ENCODE measurements around the gene ZNF334. TPM values are rescaled to one million over a fixed set of nuclear protein-coding genes. Genes with fewer than 3 reads are reported as not detected.

The ZNF334 gene
- total RNA-seq, 1 experiment from 2014 or later: 18.7 TPM

DNA sequence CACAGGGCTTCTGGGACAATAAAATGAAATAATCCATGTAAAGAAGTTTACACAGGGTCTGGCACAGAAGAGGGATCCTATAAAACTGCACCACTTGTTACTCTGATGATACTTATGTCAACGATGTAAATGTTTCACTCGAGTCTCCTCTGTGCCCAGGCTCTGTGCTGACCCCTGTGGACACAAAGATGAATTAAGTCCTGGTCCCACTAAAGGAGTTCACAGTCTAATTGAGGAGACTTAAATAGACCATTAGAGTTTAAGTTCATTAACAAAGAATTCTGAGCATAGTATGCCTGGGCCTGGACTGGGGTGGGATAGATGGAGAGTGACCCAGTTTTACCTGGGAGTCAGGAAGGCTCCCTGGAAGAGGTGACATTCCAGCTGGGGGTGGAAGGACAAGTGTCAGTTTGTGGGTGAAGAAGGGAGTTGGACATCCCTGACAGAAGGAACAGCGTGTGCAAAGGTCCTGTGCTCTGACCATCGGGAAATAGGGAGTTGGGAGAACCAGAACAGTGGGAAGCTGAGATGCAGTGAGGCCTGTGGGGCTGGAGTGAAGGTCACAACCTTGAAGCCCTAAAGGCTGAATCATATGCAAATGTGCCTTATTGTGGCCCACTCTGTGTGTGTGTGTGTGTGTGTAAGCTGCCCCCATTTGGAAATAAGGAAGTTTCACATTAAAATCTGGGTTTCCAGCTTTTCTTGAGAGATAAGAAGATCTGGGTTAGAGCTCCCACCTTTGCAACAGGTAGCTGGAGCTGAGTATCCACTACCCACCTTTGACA is 36.0 kb upstream of the ZNF334 start (continued):
- TF ChIP-seq, protein P1, sequence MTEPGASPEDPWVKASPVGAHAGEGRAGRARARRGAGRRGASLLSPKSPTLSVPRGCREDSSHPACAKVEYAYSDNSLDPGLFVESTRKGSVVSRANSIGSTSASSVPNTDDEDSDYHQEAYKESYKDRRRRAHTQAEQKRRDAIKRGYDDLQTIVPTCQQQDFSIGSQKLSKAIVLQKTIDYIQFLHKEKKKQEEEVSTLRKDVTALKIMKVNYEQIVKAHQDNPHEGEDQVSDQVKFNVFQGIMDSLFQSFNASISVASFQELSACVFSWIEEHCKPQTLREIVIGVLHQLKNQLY (CRISPR knock-in tag; IDR thresholded peaks at IDR 0.05): no peak
- TF ChIP-seq, protein P2, sequence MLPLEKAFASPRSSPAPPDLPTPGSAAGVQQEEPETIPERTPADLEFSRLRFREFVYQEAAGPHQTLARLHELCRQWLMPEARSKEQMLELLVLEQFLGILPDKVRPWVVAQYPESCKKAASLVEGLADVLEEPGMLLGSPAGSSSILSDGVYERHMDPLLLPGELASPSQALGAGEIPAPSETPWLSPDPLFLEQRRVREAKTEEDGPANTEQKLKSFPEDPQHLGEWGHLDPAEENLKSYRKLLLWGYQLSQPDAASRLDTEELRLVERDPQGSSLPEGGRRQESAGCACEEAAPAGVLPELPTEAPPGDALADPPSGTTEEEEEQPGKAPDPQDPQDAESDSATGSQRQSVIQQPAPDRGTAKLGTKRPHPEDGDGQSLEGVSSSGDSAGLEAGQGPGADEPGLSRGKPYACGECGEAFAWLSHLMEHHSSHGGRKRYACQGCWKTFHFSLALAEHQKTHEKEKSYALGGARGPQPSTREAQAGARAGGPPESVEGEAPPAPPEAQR (CRISPR knock-in tag; IDR thresholded peaks at IDR 0.05): no peak
- TF ChIP-seq OVOL2 (CRISPR knock-in tag; IDR thresholded peaks at IDR 0.05; ENCODE audit: borderline replicate concordance): no peak
- no peak for TF ChIP-seq ZNF671 (CRISPR knock-in tag; IDR thresholded peaks at IDR 0.05)
- TF ChIP-seq ZNF263 (CRISPR knock-in tag; IDR thresholded peaks at IDR 0.05; ENCODE audit: low read depth): no peak
- TF ChIP-seq, protein P3, sequence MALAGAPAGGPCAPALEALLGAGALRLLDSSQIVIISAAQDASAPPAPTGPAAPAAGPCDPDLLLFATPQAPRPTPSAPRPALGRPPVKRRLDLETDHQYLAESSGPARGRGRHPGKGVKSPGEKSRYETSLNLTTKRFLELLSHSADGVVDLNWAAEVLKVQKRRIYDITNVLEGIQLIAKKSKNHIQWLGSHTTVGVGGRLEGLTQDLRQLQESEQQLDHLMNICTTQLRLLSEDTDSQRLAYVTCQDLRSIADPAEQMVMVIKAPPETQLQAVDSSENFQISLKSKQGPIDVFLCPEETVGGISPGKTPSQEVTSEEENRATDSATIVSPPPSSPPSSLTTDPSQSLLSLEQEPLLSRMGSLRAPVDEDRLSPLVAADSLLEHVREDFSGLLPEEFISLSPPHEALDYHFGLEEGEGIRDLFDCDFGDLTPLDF (CRISPR knock-in tag; IDR thresholded peaks at IDR 0.05): no peak

DNA sequence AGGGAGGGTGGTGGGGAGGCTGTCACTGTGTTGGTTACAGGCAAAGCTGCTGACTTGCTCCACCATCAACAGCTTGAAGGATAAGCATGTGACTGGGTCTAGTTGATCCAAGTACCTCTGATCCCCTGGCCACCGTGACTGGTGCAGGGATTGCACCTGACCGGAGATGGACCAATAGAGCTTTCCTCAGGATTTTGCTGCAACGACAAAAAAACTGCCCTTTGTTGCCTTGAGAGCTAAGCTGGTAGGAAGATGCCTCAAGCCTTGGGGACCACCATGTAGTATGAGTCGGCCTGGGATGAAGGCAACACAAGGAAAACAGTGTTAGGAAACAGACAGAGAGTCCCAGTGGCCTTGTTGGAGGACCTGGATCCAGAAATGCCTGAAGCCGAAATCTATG is 35.3 kb upstream of the ZNF334 start:
- ATAC-seq (no peak), DNase-seq (ENCODE audit: low spot score) (no peak)
- Mint-ChIP-seq H3K4me3 (no peak overlapping the region), H3K27ac (no peak overlapping the region), H3K4me1 (peaks cover 31% of the 10 kb centered on the region), H3K9me3 (no peaks in the 10 kb centered on the region), H3K36me3 (no peaks in the 10 kb centered on the region), H3K27me3 (ENCODE audit: low read depth) (no peaks in the 10 kb centered on the region)
- no peak for TF ChIP-seq ZNF263 (CRISPR knock-in tag; IDR thresholded peaks at IDR 0.05; ENCODE audit: low read depth)
- no peak for TF ChIP-seq NFYB (CRISPR knock-in tag; conservative IDR thresholded peaks at IDR 0.05; ENCODE audit: low read depth)
- TF ChIP-seq, protein P4, sequence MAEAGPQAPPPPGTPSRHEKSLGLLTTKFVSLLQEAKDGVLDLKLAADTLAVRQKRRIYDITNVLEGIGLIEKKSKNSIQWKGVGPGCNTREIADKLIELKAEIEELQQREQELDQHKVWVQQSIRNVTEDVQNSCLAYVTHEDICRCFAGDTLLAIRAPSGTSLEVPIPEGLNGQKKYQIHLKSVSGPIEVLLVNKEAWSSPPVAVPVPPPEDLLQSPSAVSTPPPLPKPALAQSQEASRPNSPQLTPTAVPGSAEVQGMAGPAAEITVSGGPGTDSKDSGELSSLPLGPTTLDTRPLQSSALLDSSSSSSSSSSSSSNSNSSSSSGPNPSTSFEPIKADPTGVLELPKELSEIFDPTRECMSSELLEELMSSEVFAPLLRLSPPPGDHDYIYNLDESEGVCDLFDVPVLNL (CRISPR knock-in tag; IDR thresholded peaks at IDR 0.05; ENCODE audit: borderline replicate concordance, low read depth): no peak
- no peak for TF ChIP-seq NFE2L1 (CRISPR knock-in tag; IDR thresholded peaks at IDR 0.05)
- TF ChIP-seq NR2C2 (CRISPR knock-in tag; IDR thresholded peaks at IDR 0.05): no peak
- no peak for TF ChIP-seq ZNF416 (CRISPR knock-in tag; IDR thresholded peaks at IDR 0.05)
- TF ChIP-seq ZNF138 (CRISPR knock-in tag; conservative IDR thresholded peaks at IDR 0.05): no peak
- TF ChIP-seq, protein P5, sequence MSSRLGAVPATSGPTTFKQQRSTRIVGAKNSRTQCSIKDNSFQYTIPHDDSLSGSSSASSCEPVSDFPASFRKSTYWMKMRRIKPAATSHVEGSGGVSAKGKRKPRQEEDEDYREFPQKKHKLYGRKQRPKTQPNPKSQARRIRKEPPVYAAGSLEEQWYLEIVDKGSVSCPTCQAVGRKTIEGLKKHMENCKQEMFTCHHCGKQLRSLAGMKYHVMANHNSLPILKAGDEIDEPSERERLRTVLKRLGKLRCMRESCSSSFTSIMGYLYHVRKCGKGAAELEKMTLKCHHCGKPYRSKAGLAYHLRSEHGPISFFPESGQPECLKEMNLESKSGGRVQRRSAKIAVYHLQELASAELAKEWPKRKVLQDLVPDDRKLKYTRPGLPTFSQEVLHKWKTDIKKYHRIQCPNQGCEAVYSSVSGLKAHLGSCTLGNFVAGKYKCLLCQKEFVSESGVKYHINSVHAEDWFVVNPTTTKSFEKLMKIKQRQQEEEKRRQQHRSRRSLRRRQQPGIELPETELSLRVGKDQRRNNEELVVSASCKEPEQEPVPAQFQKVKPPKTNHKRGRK (CRISPR knock-in tag; IDR thresholded peaks at IDR 0.05; ENCODE audit: borderline replicate concordance): no peak
- TF ChIP-seq, protein P6, sequence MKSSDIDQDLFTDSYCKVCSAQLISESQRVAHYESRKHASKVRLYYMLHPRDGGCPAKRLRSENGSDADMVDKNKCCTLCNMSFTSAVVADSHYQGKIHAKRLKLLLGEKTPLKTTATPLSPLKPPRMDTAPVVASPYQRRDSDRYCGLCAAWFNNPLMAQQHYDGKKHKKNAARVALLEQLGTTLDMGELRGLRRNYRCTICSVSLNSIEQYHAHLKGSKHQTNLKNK (CRISPR knock-in tag; IDR thresholded peaks at IDR 0.05): no peak
- TF ChIP-seq, protein P7, sequence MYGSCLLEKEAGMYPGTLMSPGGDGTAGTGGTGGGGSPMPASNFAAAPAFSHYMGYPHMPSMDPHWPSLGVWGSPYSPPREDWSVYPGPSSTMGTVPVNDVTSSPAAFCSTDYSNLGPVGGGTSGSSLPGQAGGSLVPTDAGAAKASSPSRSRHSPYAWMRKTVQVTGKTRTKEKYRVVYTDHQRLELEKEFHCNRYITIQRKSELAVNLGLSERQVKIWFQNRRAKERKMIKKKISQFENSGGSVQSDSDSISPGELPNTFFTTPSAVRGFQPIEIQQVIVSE (CRISPR knock-in tag; IDR thresholded peaks at IDR 0.05; ENCODE audit: borderline replicate concordance): no peak
- TF ChIP-seq, protein P8, sequence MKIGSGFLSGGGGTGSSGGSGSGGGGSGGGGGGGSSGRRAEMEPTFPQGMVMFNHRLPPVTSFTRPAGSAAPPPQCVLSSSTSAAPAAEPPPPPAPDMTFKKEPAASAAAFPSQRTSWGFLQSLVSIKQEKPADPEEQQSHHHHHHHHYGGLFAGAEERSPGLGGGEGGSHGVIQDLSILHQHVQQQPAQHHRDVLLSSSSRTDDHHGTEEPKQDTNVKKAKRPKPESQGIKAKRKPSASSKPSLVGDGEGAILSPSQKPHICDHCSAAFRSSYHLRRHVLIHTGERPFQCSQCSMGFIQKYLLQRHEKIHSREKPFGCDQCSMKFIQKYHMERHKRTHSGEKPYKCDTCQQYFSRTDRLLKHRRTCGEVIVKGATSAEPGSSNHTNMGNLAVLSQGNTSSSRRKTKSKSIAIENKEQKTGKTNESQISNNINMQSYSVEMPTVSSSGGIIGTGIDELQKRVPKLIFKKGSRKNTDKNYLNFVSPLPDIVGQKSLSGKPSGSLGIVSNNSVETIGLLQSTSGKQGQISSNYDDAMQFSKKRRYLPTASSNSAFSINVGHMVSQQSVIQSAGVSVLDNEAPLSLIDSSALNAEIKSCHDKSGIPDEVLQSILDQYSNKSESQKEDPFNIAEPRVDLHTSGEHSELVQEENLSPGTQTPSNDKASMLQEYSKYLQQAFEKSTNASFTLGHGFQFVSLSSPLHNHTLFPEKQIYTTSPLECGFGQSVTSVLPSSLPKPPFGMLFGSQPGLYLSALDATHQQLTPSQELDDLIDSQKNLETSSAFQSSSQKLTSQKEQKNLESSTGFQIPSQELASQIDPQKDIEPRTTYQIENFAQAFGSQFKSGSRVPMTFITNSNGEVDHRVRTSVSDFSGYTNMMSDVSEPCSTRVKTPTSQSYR (CRISPR knock-in tag; IDR thresholded peaks at IDR 0.05): no peak
- TF ChIP-seq ZNF671 (CRISPR knock-in tag; IDR thresholded peaks at IDR 0.05): no peak
- TF ChIP-seq ZBTB21 (CRISPR knock-in tag; IDR thresholded peaks at IDR 0.05; ENCODE audit: borderline replicate concordance): no peak
- no peak for TF ChIP-seq EMX1 (CRISPR knock-in tag; IDR thresholded peaks at IDR 0.05)
- TF ChIP-seq, protein P9, sequence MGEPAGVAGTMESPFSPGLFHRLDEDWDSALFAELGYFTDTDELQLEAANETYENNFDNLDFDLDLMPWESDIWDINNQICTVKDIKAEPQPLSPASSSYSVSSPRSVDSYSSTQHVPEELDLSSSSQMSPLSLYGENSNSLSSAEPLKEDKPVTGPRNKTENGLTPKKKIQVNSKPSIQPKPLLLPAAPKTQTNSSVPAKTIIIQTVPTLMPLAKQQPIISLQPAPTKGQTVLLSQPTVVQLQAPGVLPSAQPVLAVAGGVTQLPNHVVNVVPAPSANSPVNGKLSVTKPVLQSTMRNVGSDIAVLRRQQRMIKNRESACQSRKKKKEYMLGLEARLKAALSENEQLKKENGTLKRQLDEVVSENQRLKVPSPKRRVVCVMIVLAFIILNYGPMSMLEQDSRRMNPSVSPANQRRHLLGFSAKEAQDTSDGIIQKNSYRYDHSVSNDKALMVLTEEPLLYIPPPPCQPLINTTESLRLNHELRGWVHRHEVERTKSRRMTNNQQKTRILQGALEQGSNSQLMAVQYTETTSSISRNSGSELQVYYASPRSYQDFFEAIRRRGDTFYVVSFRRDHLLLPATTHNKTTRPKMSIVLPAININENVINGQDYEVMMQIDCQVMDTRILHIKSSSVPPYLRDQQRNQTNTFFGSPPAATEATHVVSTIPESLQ (CRISPR knock-in tag; IDR thresholded peaks at IDR 0.05): no peak
- POLR2A ChIA-PET: no interaction called here
- CTCF ChIA-PET: interaction anchor here (1.8 kb wide), 1 partner anchor 14 kb away, joined by 5 read pairs; no protein-coding TSS in a partner anchor
